Stimulated activated naive B cell treated with anti-CD40 and anti-IgM and Interleukin-4, amounts not matched to agents 10 μg/mL and 1 μg/mL and 100 μg/mL, for 72 hours (primary cell): Measurements from ENCODE around the gene CTIF.

Experiments
- ATAC-seq, 2 donors: fragments of 150-1000 bp; cut with Tn5 transposase; replicated peaks; 2 replicates each; pipeline ENCODE4 v1.10.0; 2021; ENCODE audit warnings: moderate library complexity in 1 of 2
- DNase-seq: peaks from one replicate; pipeline ENCODE4 v3.0.0; 2021
- H3K27ac Mint-ChIP-seq: one replicate; pipeline ENCODE4 v1.8.0; 2022; ENCODE audit warnings: mild to moderate bottlenecking, mixed read lengths
- H3K27me3 Mint-ChIP-seq, 2 donors: one replicate each; pipeline ENCODE4 v1.8.0; 2022; ENCODE audit warnings: mixed read lengths in 2 of 2
- H3K36me3 Mint-ChIP-seq, 2 donors: one replicate each; pipeline ENCODE4 v1.8.0; 2022; ENCODE audit warnings: mixed read lengths in 2 of 2, mild to moderate bottlenecking in 1 of 2
- H3K4me1 Mint-ChIP-seq, 2 donors: one replicate each; pipeline ENCODE4 v1.8.0; 2022; ENCODE audit warnings: mixed read lengths in 2 of 2, mild to moderate bottlenecking in 1 of 2
- H3K4me3 Mint-ChIP-seq, 2 donors: one replicate each; pipeline ENCODE4 v1.8.0; 2022; ENCODE audit warnings: mild to moderate bottlenecking in 2 of 2, mixed read lengths in 2 of 2, moderate library complexity in 1 of 2
- H3K9me3 Mint-ChIP-seq, 2 donors: one replicate each; pipeline ENCODE4 v1.8.0; 2022; ENCODE audit warnings: mixed read lengths in 2 of 2, mild to moderate bottlenecking in 1 of 2

CTIF gene

DNA sequence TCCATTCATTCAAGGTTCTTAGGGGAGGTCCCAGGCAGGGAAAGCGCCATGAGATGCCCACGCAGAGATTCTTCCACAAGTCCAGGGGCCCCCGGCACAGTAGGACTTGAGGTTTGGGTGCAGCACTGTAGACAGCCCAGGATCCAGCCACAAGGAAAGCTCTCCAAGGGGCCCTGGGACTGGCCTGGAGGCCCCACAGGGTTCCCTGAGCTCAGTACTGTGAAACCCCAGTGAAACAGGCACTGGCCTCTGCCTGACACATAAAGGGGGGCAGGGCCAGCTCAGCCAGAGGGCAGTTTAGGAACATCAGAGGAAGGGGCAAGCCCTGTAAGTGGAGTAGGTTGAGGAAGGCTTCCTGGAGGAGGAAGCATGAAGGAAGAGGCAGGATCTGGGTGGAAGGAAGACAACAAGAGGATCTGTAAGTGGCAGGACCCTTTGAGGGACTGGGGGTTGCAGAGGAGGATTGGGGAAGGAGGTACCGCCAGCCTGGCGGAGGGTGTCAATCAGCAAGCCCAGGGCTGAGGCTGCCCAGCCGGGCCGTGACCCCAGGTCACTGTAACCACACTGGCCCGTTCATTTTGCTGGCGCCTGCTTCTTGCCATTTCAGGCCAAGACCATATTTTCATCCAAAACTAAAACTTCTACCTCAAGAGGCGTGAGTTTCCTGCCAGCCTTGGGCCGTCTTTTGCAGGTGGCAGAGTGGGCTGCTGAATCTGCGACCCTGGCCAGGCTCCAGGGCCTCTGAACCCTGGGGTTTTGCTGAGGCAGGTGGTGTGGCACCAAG is 236.7 kb downstream of the CTIF start:
- H3K27me3 Mint-ChIP-seq, result peaks cover 14 to 18% of the 10 kb centered on the region in 2 donors
- peaks cover 8 to 26% of the 10 kb centered on the region in 2 donors for H3K36me3 Mint-ChIP-seq
- no peak for DNase-seq
- peaks cover 4 to 6% of the 10 kb centered on the region in 2 donors for H3K9me3 Mint-ChIP-seq
- peaks cover 31 to 48% of the 10 kb centered on the region in 2 donors for H3K4me1 Mint-ChIP-seq
- no peak overlapping the region for H3K4me3 Mint-ChIP-seq
- H3K27ac Mint-ChIP-seq, result no peak overlapping the region
- no peak for ATAC-seq

DNA sequence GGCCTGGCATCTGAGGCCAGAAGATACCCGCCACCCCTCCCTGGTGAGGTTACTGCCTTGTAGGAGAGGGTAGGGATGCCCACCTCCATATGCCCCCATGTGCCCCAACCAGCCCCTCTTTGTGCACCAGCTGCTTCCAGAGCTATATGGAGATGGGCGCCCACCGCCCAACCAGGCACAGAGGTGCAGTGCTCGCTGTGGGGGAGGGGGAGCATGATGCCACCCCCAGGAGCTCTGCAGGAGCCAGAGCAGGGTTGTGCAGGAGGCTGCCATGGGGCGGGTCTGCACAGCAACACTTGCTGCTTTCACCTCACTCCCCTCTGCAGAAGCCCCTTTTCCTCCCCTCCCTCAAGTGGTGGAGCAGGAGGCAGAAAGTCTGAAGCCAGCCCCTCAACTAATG is 237.3 kb downstream of the CTIF start:
- H3K4me3 Mint-ChIP-seq, result no peak overlapping the region
- peaks cover 37 to 54% of the 10 kb centered on the region in 2 donors for H3K4me1 Mint-ChIP-seq
- peaks cover 10 to 13% of the 10 kb centered on the region in 2 donors for H3K27me3 Mint-ChIP-seq
- no peak for DNase-seq
- H3K9me3 Mint-ChIP-seq, result peaks cover 4 to 6% of the 10 kb centered on the region in 2 donors
- no peak for ATAC-seq
- no peak overlapping the region for H3K27ac Mint-ChIP-seq
- peaks cover 5 to 21% of the 10 kb centered on the region in 2 donors for H3K36me3 Mint-ChIP-seq

DNA sequence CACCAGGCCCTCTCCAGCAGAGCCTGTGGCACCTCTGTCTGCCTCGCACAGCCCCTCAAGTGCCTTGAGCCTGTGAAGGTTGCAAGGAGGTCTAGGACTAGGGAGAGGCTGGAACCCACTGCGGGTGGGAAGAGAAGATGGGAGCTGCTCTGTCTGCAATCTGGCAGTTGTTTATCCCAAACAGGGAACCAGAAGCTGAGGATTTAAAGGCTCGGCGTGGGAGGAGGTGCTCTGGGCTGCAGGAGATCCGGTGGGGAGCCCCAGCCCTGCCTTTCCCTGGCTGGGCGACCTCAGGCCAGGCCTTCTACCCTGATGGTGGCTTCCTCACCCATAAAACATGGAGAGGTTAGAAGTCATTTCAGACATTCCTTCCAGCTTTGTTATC is 237.8 kb downstream of the CTIF start:
- DNase-seq (no peak), ATAC-seq (no peak)
- Mint-ChIP-seq H3K27ac (no peak overlapping the region), H3K4me3 (no peak overlapping the region), H3K4me1 (peaks cover 41 to 58% of the 10 kb centered on the region in 2 donors), H3K27me3 (peaks cover 8 to 12% of the 10 kb centered on the region in 2 donors), H3K9me3 (peaks cover 4 to 6% of the 10 kb centered on the region in 2 donors), H3K36me3 (peaks cover 5 to 20% of the 10 kb centered on the region in 2 donors)

DNA sequence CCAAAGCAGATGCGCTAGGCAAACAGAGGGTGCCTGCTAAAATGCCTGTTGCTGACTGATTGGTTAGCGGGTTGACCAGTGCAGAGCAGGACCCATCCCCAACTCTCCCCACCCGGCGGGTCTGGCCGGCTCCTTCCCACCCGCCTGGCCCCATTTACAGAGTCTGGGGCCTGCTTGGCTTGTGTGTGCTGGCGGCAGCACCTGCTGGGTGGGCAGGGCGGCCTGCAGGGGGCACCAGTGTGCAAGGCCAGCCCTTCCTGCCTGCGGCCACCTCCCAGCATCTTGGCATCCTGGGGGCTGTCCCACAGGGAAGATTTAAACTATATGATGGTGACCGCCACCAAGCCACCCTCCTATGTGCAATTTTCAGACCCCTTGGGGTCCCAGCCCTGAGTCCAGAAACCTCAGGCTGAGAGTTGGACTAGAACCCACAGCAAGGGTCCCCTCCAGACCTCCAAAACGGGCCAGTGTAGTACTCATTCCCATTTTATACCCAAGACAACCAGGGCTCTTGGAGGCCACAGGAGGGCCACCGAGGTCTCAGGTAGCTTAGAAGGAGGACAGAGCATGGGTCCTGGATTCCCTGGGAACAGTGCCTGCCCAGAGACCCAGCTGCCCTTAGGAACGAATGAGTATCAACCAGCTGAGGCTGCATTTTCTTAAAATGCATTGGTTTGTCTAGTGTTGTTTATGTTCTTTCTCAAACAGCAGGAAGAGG is 238.4 kb downstream of the CTIF start:
- Mint-ChIP-seq H3K27ac (peak overlapping the region; percentile 51), H3K27me3 (peaks cover 4 to 8% of the 10 kb centered on the region in 2 donors), H3K4me3 (no peak overlapping the region), H3K4me1 (peaks cover 44 to 59% of the 10 kb centered on the region in 2 donors), H3K9me3 (peaks cover 4 to 6% of the 10 kb centered on the region in 2 donors), H3K36me3 (peaks cover 5 to 16% of the 10 kb centered on the region in 2 donors)
- DNase-seq, result peak; percentile 38
- ATAC-seq, result peak; percentile 40 to 44

DNA sequence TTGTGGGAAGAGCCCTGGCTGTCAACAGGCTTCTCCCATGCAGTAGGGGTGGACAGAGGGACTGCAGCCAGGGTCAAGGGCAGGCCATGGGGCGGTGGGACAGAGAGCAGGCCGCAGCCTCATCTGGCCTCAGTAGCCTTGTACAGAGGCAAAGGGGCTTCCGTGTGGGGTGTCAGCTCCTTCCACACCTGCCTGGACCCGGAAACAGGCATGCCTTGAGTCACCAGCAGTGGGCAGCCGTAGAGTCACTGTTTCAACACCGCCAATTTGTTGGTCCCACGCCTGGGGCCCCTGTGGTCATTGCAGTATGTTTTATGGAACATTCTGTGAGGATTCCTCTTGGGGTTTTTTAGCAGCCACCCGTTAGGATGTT is 238.9 kb downstream of the CTIF start:
- peaks cover 0 to under 1% of the 10 kb centered on the region in 2 donors for H3K9me3 Mint-ChIP-seq
- H3K27me3 Mint-ChIP-seq, result peaks cover 0 to 2% of the 10 kb centered on the region in 2 donors
- no peak overlapping the region for H3K4me3 Mint-ChIP-seq
- H3K36me3 Mint-ChIP-seq, result peaks cover 0 to 11% of the 10 kb centered on the region in 2 donors
- peaks cover 45 to 62% of the 10 kb centered on the region in 2 donors for H3K4me1 Mint-ChIP-seq
- DNase-seq (no peak), ATAC-seq (no peak)
- peak overlapping the region; percentile 51 for H3K27ac Mint-ChIP-seq

DNA sequence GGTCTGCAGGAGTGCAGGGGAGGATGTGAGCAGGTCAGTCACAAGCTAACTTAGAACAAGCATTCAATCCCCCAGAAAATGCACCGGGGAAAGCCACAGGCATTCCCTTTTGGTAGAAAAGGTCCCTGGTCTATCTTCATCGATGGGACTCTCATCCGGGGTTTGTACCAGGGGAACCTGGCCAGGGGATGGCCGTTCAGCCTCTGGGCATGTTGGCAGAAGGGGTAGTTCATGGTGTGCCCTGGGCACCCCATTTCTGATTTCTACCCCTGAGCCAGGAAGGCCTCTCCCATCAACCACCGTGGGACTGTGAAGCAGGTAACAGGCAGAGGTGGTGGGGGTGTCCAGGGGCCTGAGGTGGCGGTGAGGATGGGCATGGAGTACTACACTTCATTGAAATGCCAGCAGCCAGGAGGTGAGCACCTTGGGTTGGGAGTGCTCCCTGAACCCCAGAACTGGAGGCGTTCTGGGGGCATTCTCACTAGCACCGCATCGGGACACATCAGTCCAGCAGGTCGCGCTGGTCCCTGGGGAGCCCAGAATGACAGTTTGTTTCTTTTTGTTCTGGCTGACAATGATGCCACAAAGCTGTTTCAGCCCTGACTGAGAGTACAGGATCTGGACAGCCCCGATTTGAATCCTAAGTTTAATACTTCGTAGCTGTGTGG is 239.6 kb downstream of the CTIF start:
- no peaks in the 10 kb centered on the region for H3K27me3 Mint-ChIP-seq
- H3K4me1 Mint-ChIP-seq, result peaks cover 49 to 70% of the 10 kb centered on the region in 2 donors
- no peaks in the 10 kb centered on the region for H3K9me3 Mint-ChIP-seq
- peak overlapping the region; percentile 53 for H3K27ac Mint-ChIP-seq
- no peak for ATAC-seq
- H3K4me3 Mint-ChIP-seq, result peak overlapping the region; percentile 25 to 35
- peaks cover 0 to 7% of the 10 kb centered on the region in 2 donors for H3K36me3 Mint-ChIP-seq
- no peak for DNase-seq

DNA sequence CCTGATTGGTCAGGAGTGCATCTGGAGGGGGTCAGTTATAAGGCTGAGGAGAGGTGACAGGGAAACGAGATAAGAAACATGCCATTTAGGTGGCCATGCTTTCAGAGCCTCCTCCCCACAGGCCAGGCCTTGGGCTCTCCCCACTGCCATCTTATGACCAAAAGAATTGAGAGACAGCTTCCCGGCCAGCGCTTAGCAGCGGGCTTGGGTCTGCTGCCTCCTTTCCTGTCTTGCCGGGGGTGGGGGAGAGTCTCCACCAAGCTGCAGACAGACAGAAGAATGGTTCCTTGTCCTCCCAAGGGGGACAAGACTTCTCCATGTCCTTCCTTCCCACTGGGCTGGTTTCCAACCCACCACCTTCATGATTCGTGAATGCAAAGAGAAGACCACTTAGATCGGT is 240.6 kb downstream of the CTIF start:
- Mint-ChIP-seq H3K27ac (no peak overlapping the region), H3K9me3 (no peaks in the 10 kb centered on the region)

DNA sequence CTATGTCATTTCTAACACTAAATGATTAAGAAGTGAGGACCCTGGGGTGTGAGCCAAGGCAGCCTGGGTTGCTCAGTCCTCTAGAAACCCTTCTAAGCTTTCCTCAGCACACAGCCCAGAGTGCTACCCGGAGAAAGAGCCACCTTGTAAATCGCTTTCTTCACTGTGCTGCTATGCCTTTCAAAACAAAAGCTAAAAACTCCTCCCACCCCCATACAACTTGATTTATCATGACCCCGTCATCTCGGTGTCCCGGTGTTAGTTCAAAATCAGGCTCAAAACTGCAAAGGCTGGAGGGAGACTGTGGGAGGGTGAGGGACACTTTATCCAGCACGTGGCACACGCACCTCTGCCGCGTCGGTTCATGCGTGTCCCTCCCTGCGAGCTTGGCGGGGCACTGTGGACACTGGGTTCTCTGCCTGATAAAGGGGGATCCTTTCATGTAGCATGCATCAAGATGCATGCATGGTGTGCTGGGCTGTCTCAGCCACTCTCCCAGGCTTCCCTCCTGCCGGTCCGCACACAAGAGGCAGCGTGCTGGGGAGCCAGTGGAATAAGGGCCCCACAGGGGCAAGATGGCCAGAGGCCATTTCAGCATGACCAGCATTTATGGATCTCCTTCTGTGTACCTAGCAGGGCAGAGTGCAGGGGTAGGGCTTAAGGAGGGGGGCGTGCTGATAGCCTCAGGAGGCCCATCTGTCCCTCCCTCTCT is 241.5 kb downstream of the CTIF start:
- ATAC-seq, result no peak
- Mint-ChIP-seq H3K9me3 (no peaks in the 10 kb centered on the region), H3K4me1 (peaks cover 66 to 89% of the 10 kb centered on the region in 2 donors), H3K4me3 (peak overlapping the region; percentile 76 to 83), H3K36me3 (peaks cover 2 to 3% of the 10 kb centered on the region in 2 donors), H3K27ac (peak overlapping the region; percentile 98), H3K27me3 (no peaks in the 10 kb centered on the region)
- DNase-seq, result no peak

More for the DNA sequence above, 240.6 kb downstream of the CTIF start:
- DNase-seq (no peak), ATAC-seq (no peak)
- Mint-ChIP-seq H3K27me3 (no peaks in the 10 kb centered on the region), H3K36me3 (peaks cover 2 to 7% of the 10 kb centered on the region in 2 donors), H3K4me1 (peaks cover 59 to 80% of the 10 kb centered on the region in 2 donors), H3K4me3 (no peak overlapping the region)

DNA sequence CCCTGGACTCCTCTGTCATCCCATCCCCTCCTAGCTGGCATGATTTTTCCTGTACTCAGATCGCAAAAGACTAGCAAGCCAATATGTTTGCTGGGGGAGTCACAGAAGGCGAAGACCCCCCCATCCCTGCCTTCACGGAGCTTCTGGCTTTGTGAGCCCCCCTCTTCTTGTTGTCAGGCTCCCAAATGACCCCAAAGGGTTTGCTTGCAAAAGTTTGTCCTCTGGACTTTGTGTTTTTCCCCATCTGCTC is 242.0 kb downstream of the CTIF start:
- no peak for DNase-seq
- H3K27ac Mint-ChIP-seq, result peak overlapping the region; percentile 98
- peaks cover 66 to 93% of the 10 kb centered on the region in 2 donors for H3K4me1 Mint-ChIP-seq
- no peak for ATAC-seq
- no peaks in the 10 kb centered on the region for H3K27me3 Mint-ChIP-seq
- peak overlapping the region; percentile 76 to 83 for H3K4me3 Mint-ChIP-seq
- peaks cover 0 to 2% of the 10 kb centered on the region in 2 donors for H3K36me3 Mint-ChIP-seq
- no peaks in the 10 kb centered on the region for H3K9me3 Mint-ChIP-seq

DNA sequence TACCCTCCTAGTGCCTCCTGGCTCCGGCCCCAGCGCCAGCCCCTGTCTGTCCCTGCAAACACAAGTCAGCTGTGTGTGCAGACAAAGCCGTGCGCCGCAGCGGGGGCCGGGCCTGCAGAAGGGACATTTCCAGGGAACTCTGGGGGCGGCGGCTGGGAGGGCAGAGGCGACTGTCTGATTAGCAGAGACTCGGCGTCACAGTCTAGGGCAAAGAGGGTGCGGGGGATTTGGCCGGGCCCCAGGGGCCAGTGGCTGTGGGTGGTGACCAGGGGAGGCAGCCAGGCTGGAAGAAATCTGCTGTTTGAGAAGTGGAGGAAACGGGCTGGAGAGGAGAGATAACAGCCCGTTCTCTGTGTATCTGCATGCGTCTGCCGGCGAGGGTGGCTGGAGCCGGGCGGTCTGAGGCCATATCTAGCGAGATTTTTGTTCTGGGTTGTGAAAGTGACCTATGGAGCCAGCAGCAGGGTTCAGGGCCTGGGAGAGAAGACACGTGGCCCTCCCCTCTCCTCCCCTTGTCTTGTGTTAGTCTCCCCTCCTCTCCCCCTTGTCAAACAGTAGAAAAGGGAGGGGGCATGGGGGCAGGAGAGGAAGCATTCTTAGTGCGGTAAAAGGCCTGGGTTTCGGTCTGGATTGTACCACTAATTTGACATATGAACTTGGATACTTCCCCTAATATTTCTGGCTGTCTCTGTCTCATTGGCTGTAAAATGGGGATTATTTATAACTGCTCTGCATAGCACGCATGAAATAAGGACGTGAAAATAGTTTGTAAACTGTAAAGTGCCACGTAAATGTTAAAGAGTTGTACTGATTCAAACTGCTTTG is 242.5 kb downstream of the CTIF start:
- no peaks in the 10 kb centered on the region for H3K9me3 Mint-ChIP-seq
- H3K4me1 Mint-ChIP-seq, result peaks cover 70 to 99% of the 10 kb centered on the region in 2 donors
- no peaks in the 10 kb centered on the region for H3K27me3 Mint-ChIP-seq
- H3K4me3 Mint-ChIP-seq, result peak overlapping the region; percentile 76 to 83
- DNase-seq (peak; percentile 61), ATAC-seq (peak; percentile 49 to 50)
- peaks cover 0 to 2% of the 10 kb centered on the region in 2 donors for H3K36me3 Mint-ChIP-seq
- H3K27ac Mint-ChIP-seq, result peak overlapping the region; percentile 98

DNA sequence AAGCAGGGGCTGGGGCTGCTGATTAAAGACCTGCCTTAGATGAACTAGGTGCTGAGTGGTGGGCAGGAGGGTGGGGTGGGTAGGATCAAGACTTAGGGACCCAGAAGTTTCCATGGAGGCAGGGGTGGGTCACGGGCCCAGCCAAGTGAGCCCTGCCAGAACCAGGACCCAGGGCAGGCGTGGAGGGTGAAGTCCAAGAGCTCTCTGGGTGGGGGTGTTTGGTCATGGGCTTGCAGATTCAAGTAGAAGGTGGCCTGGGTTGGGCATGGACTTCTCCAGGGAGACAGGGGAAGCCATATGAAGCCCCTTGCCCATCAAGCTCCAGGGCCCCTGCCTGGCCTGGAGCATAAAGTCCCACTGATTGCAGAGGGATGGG is 243.1 kb downstream of the CTIF start:
- Mint-ChIP-seq H3K36me3 (peaks cover 0 to 3% of the 10 kb centered on the region in 2 donors), H3K9me3 (no peaks in the 10 kb centered on the region), H3K27ac (peak overlapping the region; percentile 98), H3K27me3 (no peaks in the 10 kb centered on the region), H3K4me1 (peaks cover 74 to 100% of the 10 kb centered on the region in 2 donors), H3K4me3 (peak overlapping the region; percentile 76 to 83)
- DNase-seq (no peak), ATAC-seq (no peak)

DNA sequence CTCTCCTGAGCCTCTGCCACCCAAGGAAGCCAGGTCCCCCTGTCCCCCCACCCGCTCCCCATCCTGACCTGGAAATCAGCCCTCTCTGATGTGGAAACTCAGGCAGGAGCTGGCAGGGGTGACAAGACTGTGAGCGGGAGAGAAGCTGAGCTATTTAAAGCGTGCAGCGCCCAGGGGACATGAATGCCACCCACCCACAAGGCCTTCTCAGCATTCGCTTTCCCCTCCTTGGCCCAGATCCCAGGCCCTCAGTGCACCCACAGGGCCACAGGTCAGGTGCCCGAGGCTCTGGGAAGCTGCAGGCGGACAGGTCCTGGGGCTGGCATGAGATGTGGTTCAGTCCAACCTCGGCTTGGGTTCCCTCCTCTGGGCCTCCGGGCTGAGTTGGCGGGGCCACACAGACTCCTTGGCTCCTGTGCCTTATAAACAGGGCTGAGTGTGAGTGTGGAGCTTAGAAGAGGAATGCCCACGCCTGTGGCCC is 243.6 kb downstream of the CTIF start:
- Mint-ChIP-seq H3K27ac (peak overlapping the region; percentile 98), H3K36me3 (peaks cover 0 to 5% of the 10 kb centered on the region in 2 donors), H3K4me1 (peaks cover 74 to 100% of the 10 kb centered on the region in 2 donors), H3K27me3 (no peaks in the 10 kb centered on the region), H3K9me3 (no peaks in the 10 kb centered on the region), H3K4me3 (peak overlapping the region; percentile 76 to 83)
- ATAC-seq (no peak), DNase-seq (no peak)
